Measurements from ENCODE around the gene HSPA12A.

The HSPA12A gene

GRCh38 chr10:116663342-116663741 is 79.0 kb downstream of the HSPA12A start:
- FAIRE-seq: no peak

DNA sequence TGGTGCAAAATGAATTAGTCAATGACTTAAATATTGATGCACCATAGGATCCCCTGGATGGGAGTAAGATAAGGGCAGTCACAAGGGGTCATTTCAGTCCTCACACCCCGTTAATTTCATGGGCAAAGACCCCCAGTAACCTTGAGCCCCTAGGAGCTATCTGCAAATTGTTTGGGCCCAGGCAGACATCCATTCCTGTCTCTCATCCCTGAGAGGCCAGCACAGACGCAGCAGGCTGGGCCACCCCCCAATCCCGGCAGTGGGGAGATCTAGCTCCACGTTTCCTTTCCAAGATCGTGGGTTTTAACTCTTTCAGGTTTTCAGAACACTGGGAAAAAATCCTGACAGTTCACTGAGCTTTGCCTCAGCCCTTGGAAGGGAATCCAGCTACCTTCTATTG is 81.5 kb downstream of the HSPA12A start:
- no peak for FAIRE-seq

DNA sequence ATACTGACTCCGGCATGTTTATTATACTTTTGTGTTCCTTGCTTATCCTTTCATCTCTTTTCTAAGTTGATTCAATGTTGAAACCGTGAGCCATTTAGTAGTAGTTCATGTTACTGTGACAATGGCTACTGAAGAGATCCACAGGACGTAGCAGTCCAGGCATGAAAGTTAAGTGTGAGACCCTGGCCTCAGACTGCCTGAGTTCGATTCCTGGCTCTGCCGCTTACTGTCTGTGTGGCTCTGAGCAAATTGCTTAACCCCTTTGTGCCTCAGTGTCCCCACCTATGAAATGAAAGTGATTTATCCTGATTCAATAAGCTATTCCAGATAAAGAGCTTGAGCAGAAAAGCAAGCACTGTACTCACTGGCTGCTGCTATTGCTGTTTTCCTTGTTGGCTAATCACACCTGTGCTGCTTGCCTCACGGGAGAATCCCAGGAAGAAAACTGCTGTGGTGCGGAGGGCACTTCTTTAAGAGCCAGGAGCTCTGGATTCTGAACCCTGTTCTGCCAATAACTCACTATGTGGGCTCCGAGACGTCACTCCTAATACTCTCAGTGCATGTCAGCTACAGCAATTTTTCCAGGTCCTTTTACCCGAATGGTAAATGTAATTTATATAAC is 83.2 kb downstream of the HSPA12A start:
- FAIRE-seq: no peak

- no peak for FAIRE-seq
Observed at GRCh38 chr10:116657863-116658551, 84.4 kb downstream of the HSPA12A start.

DNA sequence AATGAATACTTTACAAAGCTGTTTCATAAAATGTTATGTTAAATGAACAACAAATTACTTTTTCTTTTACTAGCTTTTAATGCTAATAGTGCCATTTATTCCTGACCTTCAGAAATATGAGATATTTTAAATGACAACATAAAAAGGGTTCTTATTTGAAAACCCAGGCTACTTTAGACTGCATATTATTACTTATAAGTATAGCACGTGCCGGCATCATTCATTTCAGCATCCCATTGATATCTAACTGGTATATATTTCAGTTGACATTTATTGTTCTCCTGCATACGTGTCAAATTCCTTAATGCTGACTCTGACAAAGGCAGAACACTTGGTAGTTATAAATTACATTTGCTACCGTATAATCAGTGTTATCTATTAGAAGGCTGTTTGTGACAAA is 86.3 kb downstream of the HSPA12A start:
- FAIRE-seq: no peak

GRCh38 chr10:116655568-116655967 is 86.8 kb downstream of the HSPA12A start:
- FAIRE-seq: no peak

- FAIRE-seq: no peak
Observed at GRCh38 chr10:116654816-116655215, 87.5 kb downstream of the HSPA12A start.

DNA sequence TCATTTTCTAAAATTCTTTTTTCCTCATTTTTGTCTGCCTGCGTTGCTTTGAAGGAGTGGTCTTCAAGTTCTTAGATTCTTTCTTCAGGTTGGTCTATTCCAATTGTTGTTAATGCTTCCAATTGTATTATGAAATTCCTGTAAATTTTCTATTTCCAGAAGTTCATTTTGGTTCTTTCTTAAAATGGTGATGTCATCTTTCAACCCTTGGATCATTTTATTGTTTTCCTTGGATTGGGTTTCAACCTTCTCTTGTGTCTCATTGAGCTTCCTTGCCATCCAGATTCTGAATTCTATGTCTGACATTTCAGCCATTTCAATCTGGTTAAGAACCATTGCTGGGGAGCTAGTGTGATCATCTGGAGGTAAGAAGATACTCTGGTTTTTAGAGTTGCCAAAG is 88.5 kb downstream of the HSPA12A start:
- FAIRE-seq: no peak

DNA sequence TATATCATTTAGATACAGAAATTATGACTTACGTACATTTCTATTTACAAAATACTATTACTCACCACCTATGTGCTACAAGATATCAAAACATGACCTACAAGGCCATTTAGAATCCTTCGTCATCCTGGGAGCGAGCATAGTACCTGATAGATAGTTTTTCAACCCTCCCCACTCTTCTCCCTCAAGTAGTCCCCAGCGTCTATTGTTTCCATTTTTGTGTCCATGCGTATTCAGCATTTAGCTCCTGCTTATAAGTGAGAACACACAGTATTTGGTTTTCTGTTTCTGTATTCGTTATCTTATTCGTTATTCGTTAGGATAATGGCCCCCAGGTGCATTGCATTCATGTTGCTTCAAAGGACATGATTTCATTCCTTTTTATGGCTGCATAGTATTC is 93.5 kb downstream of the HSPA12A start:
- FAIRE-seq: no peak

GRCh38 chr10:116646502-116646901 is 95.9 kb downstream of the HSPA12A start:
- no peak for FAIRE-seq

DNA sequence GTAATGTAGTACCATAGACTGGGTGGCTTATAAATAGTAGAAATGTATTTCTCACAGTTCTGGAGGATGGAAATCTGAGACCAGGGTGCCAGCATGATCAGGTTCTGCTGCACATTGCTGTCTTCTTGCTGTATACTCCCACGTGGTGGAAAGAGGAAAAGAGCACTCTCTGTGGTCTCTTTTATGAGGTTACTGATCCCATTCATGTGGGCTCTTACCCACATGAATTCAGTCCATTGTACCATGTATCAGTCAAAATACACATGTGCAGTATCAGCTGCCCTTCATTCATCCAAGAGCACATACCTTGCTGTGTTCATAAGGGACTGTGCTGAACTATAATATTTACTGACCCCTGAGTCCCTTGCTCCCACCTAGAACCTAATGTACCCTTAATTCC is 104.5 kb downstream of the HSPA12A start:
- FAIRE-seq: no peak

DNA sequence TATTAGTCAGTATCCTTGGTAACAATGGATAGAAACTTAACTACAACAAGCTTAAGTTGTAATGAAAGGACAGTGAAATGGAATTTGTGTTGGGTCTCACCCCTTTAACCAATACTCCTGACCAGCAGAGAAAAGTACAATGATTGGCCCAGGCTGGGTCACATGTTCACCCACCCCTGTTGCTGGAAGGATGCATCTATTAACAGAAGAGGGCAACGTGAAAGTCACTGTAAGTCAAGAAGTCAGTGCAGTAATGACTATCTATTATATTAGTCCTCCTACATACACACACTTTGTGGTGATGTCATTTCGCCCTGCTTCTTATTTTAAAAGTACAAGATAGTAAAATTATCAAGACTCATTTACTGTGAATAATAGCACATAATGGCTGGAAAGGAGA is 105.4 kb downstream of the HSPA12A start:
- no peak for FAIRE-seq

DNA sequence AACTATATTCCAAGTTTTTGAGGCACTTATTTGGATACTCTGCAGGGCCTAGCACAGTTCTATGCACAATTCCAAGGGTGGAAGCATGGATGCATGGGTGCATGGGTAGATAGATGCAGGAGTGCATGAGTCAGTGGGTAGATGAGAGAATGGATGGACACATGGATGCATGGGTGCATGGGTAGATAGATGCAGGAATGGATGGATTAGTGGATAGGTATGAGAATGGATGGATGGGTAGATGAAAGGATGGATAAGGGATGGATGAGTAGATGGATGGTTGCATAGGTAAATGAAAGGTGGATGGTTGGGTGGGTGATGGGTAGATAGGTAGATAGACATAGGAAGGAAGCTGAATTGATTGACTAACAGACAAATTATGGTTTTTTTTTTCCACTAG is 106.0 kb downstream of the HSPA12A start:
- no peak for FAIRE-seq

GRCh38 chr10:116634126-116634975 is 108.0 kb downstream of the HSPA12A start:
- no peak for FAIRE-seq

DNA sequence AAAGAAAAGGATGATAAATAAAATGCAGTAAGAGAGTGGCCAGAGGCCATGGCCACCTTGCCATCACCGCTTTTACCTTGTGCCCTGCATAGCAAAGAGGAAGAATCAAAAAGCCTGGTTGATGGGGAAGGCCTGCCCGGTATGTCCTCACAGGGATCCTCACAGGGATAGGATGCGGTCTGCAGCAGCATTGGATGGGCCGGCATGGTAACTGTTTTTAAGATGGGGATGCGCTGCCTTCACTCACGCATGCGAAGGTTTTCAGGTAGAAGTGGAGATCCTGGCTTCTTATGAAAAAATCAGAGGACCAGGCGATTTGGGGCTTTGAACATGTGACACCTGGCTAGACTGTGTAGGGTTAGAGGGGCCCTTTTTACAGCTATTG is 109.2 kb downstream of the HSPA12A start:
- no peak for FAIRE-seq

- no peak for FAIRE-seq
Observed at GRCh38 chr10:116632596-116633215, 109.7 kb downstream of the HSPA12A start.

DNA sequence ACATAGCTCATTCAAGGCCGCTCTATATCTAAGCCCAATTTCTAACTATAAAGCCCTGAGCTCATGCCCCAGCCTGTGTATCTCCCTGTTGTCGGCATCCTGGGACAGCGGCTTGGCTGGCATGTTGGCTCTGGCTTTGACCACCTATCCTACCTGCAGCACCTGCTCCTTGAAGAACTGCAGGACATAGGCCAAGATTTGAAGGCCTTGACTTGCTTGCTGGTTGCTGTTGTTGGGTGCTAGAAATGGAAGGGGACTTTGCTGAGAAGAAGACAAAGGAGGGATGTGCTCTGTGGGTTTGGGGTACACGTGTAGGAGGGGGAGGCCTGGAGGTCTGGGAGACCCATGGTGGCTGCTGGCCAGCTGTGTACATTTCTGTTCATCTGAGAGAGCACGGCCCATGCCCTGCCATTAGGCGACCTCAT is 110.5 kb downstream of the HSPA12A start:
- FAIRE-seq: no peak

- no peak for FAIRE-seq
Observed at GRCh38 chr10:116630020-116630419, 112.3 kb downstream of the HSPA12A start.

DNA sequence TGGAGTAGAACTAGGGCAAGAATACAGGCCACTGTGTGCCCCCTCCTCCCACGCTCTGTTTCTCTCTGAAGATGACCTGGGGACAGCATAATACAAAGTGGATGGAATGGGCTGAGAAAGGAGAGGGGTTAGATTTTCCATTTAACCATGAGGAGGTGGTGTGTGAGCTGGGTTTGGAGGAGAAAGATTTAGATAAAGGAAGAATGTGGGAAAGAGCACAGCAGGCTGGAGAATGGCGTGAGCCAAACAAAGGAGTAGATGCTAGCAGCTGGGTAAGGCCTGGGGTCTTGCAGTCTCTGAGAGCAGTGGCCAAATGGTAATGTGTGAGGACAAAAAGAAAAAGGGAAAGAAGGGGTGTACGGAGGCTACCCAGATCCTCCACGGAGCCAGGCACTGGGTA is 113.0 kb downstream of the HSPA12A start:
- FAIRE-seq: no peak

DNA sequence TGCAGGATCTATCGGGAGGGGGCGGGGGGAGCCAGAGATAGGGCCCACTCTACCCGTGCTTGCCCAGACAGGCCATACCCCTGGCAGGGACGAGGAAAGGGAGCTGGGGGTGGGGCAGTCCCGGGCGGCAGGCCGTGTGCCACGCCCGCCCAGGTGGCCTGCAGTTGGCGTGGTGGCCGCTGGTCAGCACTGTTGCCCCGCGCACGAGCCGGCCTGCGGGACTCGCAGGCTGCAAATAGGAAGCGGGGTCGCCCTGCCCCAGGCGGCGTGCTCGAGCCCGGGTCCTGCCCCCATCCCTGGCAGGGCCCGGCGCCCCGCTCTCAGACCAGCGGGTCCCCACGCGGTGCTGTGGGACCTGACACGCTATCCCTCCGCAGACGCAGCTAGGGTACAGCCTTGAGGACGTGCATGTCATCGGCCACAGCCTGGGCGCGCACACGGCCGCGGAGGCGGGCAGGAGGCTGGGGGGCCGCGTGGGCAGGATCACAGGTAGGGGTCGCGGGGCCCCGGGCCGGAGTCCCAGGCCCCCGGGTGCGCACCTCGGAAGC is 114.9 kb downstream of the HSPA12A start:
- no peak for FAIRE-seq

- no peak for FAIRE-seq
Observed at GRCh38 chr10:116626815-116627214, 115.6 kb downstream of the HSPA12A start.

DNA sequence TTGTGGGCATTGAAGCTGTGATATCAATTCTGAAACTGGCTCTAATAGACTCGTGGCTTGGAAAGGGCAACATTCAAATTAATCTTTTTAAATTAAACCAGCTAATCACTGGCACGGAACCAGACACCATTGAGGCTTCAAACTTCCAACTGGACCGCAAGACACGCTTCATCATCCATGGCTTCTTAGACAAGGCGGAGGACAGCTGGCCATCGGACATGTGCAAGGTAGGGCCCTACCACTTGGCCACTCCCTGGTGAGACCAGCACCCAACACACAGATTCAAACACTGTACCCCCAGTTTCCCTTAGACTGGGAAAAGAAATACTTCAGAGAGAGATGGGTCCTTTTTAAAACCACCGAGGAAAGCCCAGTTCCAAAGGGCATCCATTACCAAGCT is 116.5 kb downstream of the HSPA12A start:
- FAIRE-seq: no peak
